OCI-LY1 (cell line): ENCODE results near the gene PLA2G12B.

Source experiments
- H2AFZ ChIP-seq: fragments of 200-600 bp; sonication (generic), shearing (Covaris generic); 2 replicates; pipeline ENCODE4 v1.6.0; 2014; ENCODE audit warnings: antibody characterized with exemption, mild to moderate bottlenecking, low read length
- H3F3A ChIP-seq: fragments of 200-600 bp; sonication (generic), shearing (Covaris generic); 2 replicates; pipeline ENCODE4 v1.6.0; 2014; ENCODE audit warnings: mild to moderate bottlenecking, antibody characterized with exemption, low read length, moderate library complexity; ENCODE audit not compliant: insufficient read depth
- H3K27ac ChIP-seq: fragments of 200-600 bp; sonication (generic); 2 replicates; pipeline ENCODE4 v1.5.1; 2014; ENCODE audit warnings: low read length, mixed run types, mild to moderate bottlenecking, low read depth; ENCODE audit not compliant: poor library complexity, severe bottlenecking
- H3K27me3 ChIP-seq: fragments of 200-600 bp; sonication (generic); 2 replicates; pipeline ENCODE4 v1.6.0; 2014; ENCODE audit warnings: antibody characterized with exemption, mild to moderate bottlenecking, low read length, moderate library complexity; ENCODE audit not compliant: insufficient read depth
- H3K36me3 ChIP-seq: fragments of 200-600 bp; sonication (generic); 2 replicates; pipeline ENCODE4 v1.6.1; 2014; ENCODE audit warnings: mild to moderate bottlenecking, antibody characterized with exemption, low read length, moderate library complexity, mixed read lengths; ENCODE audit not compliant: insufficient read depth
- H3K4me1 ChIP-seq: fragments of 200-600 bp; sonication (generic); 2 replicates; pipeline ENCODE4 v1.5.1; 2014; ENCODE audit warnings: mild to moderate bottlenecking, low read length, moderate library complexity; ENCODE audit not compliant: insufficient read depth, severe bottlenecking
- H3K4me2 ChIP-seq: fragments of 200-600 bp; sonication (generic), shearing (Covaris generic); 2 replicates; pipeline ENCODE4 v1.6.1; 2014; ENCODE audit warnings: low read length
- H3K4me3 ChIP-seq: fragments of 200-600 bp; sonication (generic); 2 replicates; pipeline ENCODE4 v1.5.1; 2014; ENCODE audit warnings: low read length, low read depth, mild to moderate bottlenecking, mixed read lengths; ENCODE audit not compliant: poor library complexity, severe bottlenecking
- H3K79me2 ChIP-seq: fragments of 200-600 bp; shearing (Covaris generic); 2 replicates; pipeline ENCODE4 v1.6.1; 2016; ENCODE audit warnings: mixed run types, low read length, mixed read lengths; ENCODE audit not compliant: insufficient read depth
- H3K9ac ChIP-seq: fragments of 200-600 bp; sonication (generic), shearing (Covaris generic); 2 replicates; pipeline ENCODE4 v1.6.1; 2014; ENCODE audit warnings: mild to moderate bottlenecking, low read length, mixed read lengths
- H3K9me2 ChIP-seq: fragments of 200-600 bp; sonication (generic), shearing (Covaris generic); 2 replicates; pipeline ENCODE4 v1.6.1; 2014; ENCODE audit warnings: low read depth, mild to moderate bottlenecking, low read length, mixed read lengths
- H3K9me3 ChIP-seq: fragments of 200-600 bp; shearing (Covaris generic); 2 replicates; pipeline ENCODE4 v1.6.1; 2014; ENCODE audit warnings: low read length, mixed read lengths
- H4K20me1 ChIP-seq: fragments of 200-600 bp; sonication (generic), shearing (Covaris generic); 2 replicates; pipeline ENCODE4 v1.6.0; 2016; ENCODE audit warnings: mild to moderate bottlenecking, low read length; ENCODE audit not compliant: insufficient read depth
- CTCF ChIP-seq: fragments of 200-600 bp; sonication (generic), shearing (Covaris generic); IDR thresholded peaks from 2 replicates; pipeline ENCODE4 v1.5.1; 2017; ENCODE audit warnings: mild to moderate bottlenecking, antibody characterized with exemption, low read length, moderate library complexity, mixed read lengths
- EZH2 ChIP-seq: fragments of 200-600 bp; sonication (generic), shearing (Covaris generic); IDR thresholded peaks from 2 replicates; pipeline ENCODE4 v1.8.0; 2017; ENCODE audit warnings: borderline replicate concordance, mixed run types, mild to moderate bottlenecking, antibody characterized with exemption, low read length, moderate library complexity, mixed read lengths

The PLA2G12B gene

GRCh38 chr10:72954596-72955554, at the start of gene PLA2G12B:
Gene PLA2G12B (minus strand): TSS chr10:72954806. CDS start chr10:72954685, 121 bp downstream.
- Histone ChIP-seq H3K27ac (no peak within 1 kb of the TSS), H3K79me2 (no peaks in the 10 kb centered on the region), H3K9me2 (no peaks in the 10 kb centered on the region), H3K4me2 (no peak within 1 kb of the TSS), H3K9me3 (no peaks in the 10 kb centered on the region), H3K27me3 (no peaks in the 10 kb centered on the region), H3K9ac (no peak within 1 kb of the TSS), H3K36me3 (no peaks in the 10 kb centered on the region), H4K20me1 (no peaks in the 10 kb centered on the region), H3F3A (no peaks in the 10 kb centered on the region), H2AFZ (no peak within 1 kb of the TSS), H3K4me1 (no peaks in the 10 kb centered on the region), H3K4me3 (no peak within 1 kb of the TSS)
- TF ChIP-seq CTCF (no peak), EZH2 (no peak)

- no peak overlapping the region for H3K4me2 ChIP-seq
- H3K4me1 ChIP-seq = no peaks in the 10 kb centered on the region
- TF ChIP-seq CTCF (no peak), EZH2 (no peak)
- H3K79me2 ChIP-seq = no peaks in the 10 kb centered on the region
- no peaks in the 10 kb centered on the region; the same call in 1 of the 2 replicates for H3F3A ChIP-seq
- H3K9me2 ChIP-seq = no peaks in the 10 kb centered on the region
- no peaks in the 10 kb centered on the region for H4K20me1 ChIP-seq
- no peaks in the 10 kb centered on the region for H3K27me3 ChIP-seq
- peaks cover 35% of the 10 kb centered on the region; the same call in 1 of the 2 replicates for H3K36me3 ChIP-seq
- H3K27ac ChIP-seq = no peak overlapping the region
- H3K9me3 ChIP-seq = no peaks in the 10 kb centered on the region
- no peak overlapping the region for H2AFZ ChIP-seq
- no peak overlapping the region for H3K9ac ChIP-seq
- H3K4me3 ChIP-seq = no peak overlapping the region
Measured at GRCh38 chr10:73003822-73004221, 49.2 kb upstream of the PLA2G12B start.

- Histone ChIP-seq H3K9me2 (no peaks in the 10 kb centered on the region), H3K9ac (no peak overlapping the region)
- TF ChIP-seq EZH2 (no peak), CTCF (no peak)
Measured at GRCh38 chr10:73000973-73001372, 46.4 kb upstream of the PLA2G12B start.

More at GRCh38 chr10:73000973-73001372, 46.4 kb upstream of the PLA2G12B start:
- H3K27ac ChIP-seq = no peak overlapping the region
- H3F3A ChIP-seq = no peaks in the 10 kb centered on the region; the same call in 1 of the 2 replicates
- H4K20me1 ChIP-seq = no peaks in the 10 kb centered on the region
- H3K4me3 ChIP-seq = no peak overlapping the region
- H3K27me3 ChIP-seq = no peaks in the 10 kb centered on the region
- no peak overlapping the region for H2AFZ ChIP-seq
- peaks cover 9% of the 10 kb centered on the region; the same call in 1 of the 2 replicates for H3K36me3 ChIP-seq
- H3K4me2 ChIP-seq = no peak overlapping the region
- no peaks in the 10 kb centered on the region for H3K4me1 ChIP-seq
- no peaks in the 10 kb centered on the region for H3K79me2 ChIP-seq
- H3K9me3 ChIP-seq = 0 out of 2 replicates have a peak, but pooled peaks cover 4% of the 10 kb centered on the region
